Cardiac muscle cell (in vitro differentiated cells and primary cell): ENCODE measurements around the gene C22orf15. TPM values are rescaled to one million over a fixed set of nuclear protein-coding genes. Genes with fewer than 3 reads are reported as not detected.
A peak's percentile ranks its signal among the peaks of the same experiment; 100 is the strongest.

Experiments
- DNase-seq, 2 donors: peaks; one replicate each; pipeline versions ENCODE4 v3.0.0 to v3.0.0-alpha.2; 2010 to 2017; ENCODE audit warnings: low read depth in 1 of 2, low spot score in 1 of 2
- H3K27ac ChIP-seq: fragments of 200-600 bp; sonication (generic); 2 replicates; pipeline ENCODE4 v1.5.1; 2016
- H3K27me3 ChIP-seq: fragments of 200-600 bp; sonication (generic); 2 replicates; pipeline ENCODE4 v1.6.0; 2016; ENCODE audit warnings: control low read depth
- H3K36me3 ChIP-seq: fragments of 200-600 bp; sonication (generic); 2 replicates; pipeline ENCODE4 v1.5.1; 2016; ENCODE audit warnings: control low read depth
- H3K4me1 ChIP-seq: fragments of 200-600 bp; sonication (generic); 2 replicates; pipeline ENCODE4 v1.8.1; 2017; ENCODE audit warnings: low read depth, mild to moderate bottlenecking, mixed run types
- H3K4me3 ChIP-seq: fragments of 200-600 bp; sonication (generic); 2 replicates; pipeline ENCODE4 v1.5.1; 2016; ENCODE audit warnings: mild to moderate bottlenecking
- H3K9me3 ChIP-seq: fragments of 200-600 bp; sonication (generic); 2 replicates; pipeline ENCODE4 v1.5.1; 2017; ENCODE audit warnings: low read depth, mild to moderate bottlenecking, control low read depth
- polyA plus RNA-seq: library from polyadenylated mRNA; unstranded; fragments of >200 nt; fragmentation: Nextera tagmentation; extraction: Ambion mirVana; gene quantifications from 2 replicates; pipeline ENCODE4 v1.2.1, GENCODE V29; 2016
- total RNA-seq: library from RNA; depleted of rRNA; stranded (reverse); fragments of >200 nt; gene quantifications from 2 replicates; pipeline ENCODE4 v1.2.3, GENCODE V29; 2016
- TF ChIP-seq, protein P1 (sequence below): IDR thresholded peaks from 2 replicates; pipeline ENCODE4 v1.5.1; 2012; ENCODE audit warnings: low read depth, mild to moderate bottlenecking, low read length

Gene C22orf15
- total and polyA plus RNA-seq, 2 experiments from 2014 or later, result 0.91 TPM; not detected in 1

DNA sequence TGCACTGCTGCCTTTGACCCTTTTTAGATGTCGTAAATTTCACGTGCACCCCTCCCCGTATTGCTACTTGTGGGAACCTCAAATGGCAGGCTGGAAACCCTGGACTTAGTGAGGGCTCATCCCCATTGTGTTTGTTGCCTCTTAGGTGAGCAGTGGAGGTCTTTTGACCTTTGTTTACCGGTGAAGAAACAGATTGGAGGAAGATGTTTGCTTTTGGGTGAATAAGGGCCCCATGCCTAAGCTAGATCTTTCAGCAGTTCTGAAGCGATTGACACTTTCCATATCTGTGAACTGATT is 24.8 kb downstream of the C22orf15 start:
- TF ChIP-seq, protein P1, sequence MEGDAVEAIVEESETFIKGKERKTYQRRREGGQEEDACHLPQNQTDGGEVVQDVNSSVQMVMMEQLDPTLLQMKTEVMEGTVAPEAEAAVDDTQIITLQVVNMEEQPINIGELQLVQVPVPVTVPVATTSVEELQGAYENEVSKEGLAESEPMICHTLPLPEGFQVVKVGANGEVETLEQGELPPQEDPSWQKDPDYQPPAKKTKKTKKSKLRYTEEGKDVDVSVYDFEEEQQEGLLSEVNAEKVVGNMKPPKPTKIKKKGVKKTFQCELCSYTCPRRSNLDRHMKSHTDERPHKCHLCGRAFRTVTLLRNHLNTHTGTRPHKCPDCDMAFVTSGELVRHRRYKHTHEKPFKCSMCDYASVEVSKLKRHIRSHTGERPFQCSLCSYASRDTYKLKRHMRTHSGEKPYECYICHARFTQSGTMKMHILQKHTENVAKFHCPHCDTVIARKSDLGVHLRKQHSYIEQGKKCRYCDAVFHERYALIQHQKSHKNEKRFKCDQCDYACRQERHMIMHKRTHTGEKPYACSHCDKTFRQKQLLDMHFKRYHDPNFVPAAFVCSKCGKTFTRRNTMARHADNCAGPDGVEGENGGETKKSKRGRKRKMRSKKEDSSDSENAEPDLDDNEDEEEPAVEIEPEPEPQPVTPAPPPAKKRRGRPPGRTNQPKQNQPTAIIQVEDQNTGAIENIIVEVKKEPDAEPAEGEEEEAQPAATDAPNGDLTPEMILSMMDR, result no peak
- peaks cover 6% of the 10 kb centered on the region for H3K36me3 ChIP-seq
- H3K27ac ChIP-seq, result peak overlapping the region; percentile 99
- H3K9me3 ChIP-seq, result no peaks in the 10 kb centered on the region
- peak overlapping the region; percentile 79 for H3K4me3 ChIP-seq
- DNase-seq, result no peak
- H3K27me3 ChIP-seq, result no peaks in the 10 kb centered on the region
- H3K4me1 ChIP-seq, result peaks cover 29% of the 10 kb centered on the region

DNA sequence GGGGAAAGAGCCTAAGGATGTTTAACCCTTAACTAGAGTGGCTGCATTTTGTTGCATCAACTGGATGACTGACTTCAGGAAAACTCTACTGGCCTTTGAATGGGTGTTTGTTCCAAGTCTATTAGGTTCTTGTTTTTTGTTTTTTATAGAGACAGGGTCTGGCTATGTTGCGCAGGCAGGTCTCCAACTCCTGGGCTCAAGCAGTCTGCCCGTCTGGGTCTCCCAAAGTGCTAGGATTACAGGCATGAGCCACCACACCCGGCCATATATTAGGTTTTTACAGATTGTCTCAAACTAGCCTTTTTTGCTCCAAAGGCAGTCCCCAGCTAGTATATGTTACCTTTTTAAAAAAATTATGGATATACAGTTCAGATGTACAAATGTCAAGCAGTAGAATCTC is 25.1 kb downstream of the C22orf15 start:
- Histone ChIP-seq H3K4me3 (peak overlapping the region; percentile 79), H3K36me3 (peaks cover 6% of the 10 kb centered on the region), H3K4me1 (peaks cover 29% of the 10 kb centered on the region), H3K27ac (peak overlapping the region; percentile 99), H3K27me3 (no peaks in the 10 kb centered on the region), H3K9me3 (no peaks in the 10 kb centered on the region)
- TF ChIP-seq, protein P1, result no peak
- no peak for DNase-seq

DNA sequence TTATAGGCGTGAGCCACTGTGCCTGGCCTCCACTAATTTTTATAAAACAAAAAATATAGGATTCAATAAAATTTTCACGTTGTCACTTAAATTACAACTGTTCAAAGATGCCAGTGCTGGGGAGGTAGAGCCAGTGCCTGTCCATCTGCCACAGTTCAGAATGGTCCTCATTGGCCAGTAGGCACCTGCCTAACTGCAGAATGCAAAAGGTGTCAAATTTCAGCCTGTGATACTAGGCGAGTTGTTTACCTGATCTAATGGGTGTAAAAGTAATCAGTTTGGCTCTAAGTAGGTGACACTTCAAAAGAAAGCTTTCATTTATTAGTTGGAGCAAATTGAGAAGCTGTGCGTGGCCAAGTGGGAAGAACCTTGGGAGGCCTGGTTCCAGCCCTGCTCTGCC is 26.3 kb downstream of the C22orf15 start:
- H3K27ac ChIP-seq, result peak overlapping the region; percentile 9
- H3K36me3 ChIP-seq, result peaks cover 12% of the 10 kb centered on the region
- TF ChIP-seq, protein P1, result no peak
- H3K9me3 ChIP-seq, result no peaks in the 10 kb centered on the region
- no peaks in the 10 kb centered on the region for H3K27me3 ChIP-seq
- peaks cover 29% of the 10 kb centered on the region for H3K4me1 ChIP-seq
- DNase-seq, result no peak
- no peak overlapping the region for H3K4me3 ChIP-seq

DNA sequence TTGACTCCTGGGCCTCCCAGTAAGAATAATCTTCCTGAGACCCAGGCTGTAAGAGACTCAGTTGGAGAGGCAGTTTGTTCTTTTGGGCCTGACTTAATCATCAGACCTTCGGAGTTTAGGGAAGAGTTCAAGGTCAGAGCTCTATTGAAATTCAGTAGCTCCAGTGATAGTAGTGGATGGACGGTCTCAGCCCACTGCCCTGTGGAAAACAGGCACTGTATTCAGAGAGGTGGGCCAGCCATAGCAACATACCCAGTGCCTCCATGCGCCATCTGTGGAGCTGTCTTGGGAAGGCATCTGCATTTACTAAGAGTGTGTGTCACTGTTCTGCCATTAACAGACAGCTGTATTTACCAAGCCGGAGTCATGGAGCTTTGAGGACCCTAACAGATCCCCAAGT is 26.8 kb downstream of the C22orf15 start:
- TF ChIP-seq, protein P1, result no peak
- Histone ChIP-seq H3K4me1 (peaks cover 29% of the 10 kb centered on the region), H3K27ac (peak overlapping the region; percentile 9), H3K9me3 (no peaks in the 10 kb centered on the region), H3K27me3 (no peaks in the 10 kb centered on the region), H3K36me3 (peaks cover 17% of the 10 kb centered on the region), H3K4me3 (no peak overlapping the region)
- peak in 1 of 2 donors; percentile 32 for DNase-seq

DNA sequence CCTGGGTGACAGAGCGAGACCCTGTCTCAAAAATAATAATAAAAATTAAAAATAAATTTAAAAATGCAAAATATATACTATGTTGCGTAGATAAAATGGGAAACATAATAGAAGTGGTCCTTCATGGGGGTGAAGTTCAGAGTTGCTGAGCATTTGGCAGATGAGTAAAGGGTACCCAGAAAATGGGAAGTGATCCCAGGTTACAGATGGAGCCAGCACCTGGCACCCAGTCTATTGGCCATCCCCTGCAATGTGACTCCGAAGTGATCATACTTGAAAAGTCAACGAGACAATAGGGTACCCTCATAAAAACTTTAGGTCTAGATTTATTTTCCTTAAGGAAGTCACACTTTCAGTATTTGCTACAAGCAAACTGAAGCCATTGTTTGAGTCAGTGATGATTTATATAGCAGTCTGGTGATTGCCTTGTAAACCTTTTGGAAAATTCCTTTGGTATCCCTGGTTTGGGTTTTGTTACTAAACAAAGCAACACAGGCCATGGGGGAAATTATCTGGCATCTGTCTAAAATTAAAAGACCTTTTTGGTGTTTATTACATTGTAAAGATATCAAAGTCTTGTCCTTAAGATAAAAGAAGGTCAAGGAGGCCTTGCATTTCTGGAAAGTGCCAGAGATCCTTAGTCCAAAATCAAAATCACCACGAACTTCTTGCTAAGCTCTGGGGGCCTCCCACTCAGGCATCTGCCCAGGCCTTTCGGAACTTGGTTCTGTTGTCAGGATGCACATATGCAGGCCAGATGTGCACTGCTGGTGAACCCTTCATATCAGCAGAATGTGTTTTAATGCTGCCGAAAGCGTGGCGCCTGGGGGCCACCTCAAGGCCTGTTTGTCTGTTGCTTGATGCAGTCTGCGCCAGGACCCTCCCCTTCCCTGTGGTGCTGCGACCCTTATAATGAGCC is 28.3 kb downstream of the C22orf15 start:
- Histone ChIP-seq H3K27ac (no peak overlapping the region), H3K4me3 (no peak overlapping the region), H3K27me3 (no peaks in the 10 kb centered on the region), H3K9me3 (no peaks in the 10 kb centered on the region), H3K36me3 (peaks cover 26% of the 10 kb centered on the region), H3K4me1 (peaks cover 29% of the 10 kb centered on the region)
- DNase-seq, result peak in 1 of 2 donors; percentile 78
- TF ChIP-seq, protein P1, result no peak
